Testis (tissue), 2 donors: ENCODE results near the gene ICA1L.
"Not testable (repeated sequence)": the region's sequence is repeated elsewhere in the genome, so short reads cannot be mapped to it uniquely, and the experiment has no call there.

Experiments used
- POLR2A ChIP-seq: fragments of 450-650 bp; IDR thresholded peaks from one replicate; pipeline ENCODE4 v1.6.1; 2017; ENCODE audit warnings: antibody characterized with exemption, mild to moderate bottlenecking, moderate library complexity
- TF ChIP-seq, protein P1 (sequence below), 3 experiments: fragments of 450-650 bp in 2 of 3; fragments of 200-600 bp in 1 of 3; sonication (generic) in 1 of 3; IDR thresholded peaks; one replicate each; pipeline ENCODE4 v1.5.1; 2016 to 2019; ENCODE audit warnings: antibody characterized with exemption in 3 of 3, mild to moderate bottlenecking in 2 of 3, moderate library complexity in 1 of 3

DNA sequence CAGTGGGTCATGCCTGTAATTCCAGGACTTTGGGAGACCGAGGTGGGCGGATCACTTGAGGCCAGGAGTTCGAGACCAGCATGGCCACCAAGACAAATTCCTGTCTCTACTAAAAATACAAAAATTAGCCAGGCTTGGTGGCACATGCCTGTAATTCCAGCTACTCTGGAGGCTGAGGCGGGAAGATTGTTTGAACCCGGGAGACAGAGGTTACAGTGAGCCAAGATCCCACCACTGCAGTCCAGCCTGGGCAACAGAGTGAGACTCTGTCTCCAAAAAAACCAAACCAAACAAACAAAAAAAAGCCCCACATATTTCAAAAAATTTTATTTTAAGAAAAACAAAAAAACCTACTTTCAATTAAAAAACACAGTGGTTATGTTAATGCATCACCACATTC is 38.7 kb upstream of the ICA1L start:
- TF ChIP-seq, protein P1, sequence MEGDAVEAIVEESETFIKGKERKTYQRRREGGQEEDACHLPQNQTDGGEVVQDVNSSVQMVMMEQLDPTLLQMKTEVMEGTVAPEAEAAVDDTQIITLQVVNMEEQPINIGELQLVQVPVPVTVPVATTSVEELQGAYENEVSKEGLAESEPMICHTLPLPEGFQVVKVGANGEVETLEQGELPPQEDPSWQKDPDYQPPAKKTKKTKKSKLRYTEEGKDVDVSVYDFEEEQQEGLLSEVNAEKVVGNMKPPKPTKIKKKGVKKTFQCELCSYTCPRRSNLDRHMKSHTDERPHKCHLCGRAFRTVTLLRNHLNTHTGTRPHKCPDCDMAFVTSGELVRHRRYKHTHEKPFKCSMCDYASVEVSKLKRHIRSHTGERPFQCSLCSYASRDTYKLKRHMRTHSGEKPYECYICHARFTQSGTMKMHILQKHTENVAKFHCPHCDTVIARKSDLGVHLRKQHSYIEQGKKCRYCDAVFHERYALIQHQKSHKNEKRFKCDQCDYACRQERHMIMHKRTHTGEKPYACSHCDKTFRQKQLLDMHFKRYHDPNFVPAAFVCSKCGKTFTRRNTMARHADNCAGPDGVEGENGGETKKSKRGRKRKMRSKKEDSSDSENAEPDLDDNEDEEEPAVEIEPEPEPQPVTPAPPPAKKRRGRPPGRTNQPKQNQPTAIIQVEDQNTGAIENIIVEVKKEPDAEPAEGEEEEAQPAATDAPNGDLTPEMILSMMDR (IDR thresholded peaks at IDR 0.05) = not testable (repeated sequence)
- not testable (repeated sequence) for TF ChIP-seq POLR2A
